Vagina (tissue), 2 donors: ENCODE measurements around the gene HSDL2.

Source experiments
- CTCF ChIP-seq, 3 experiments: fragments of 450-650 bp in 2 of 3; fragments of 200-600 bp in 1 of 3; sonication (generic) in 1 of 3; IDR thresholded peaks; one replicate each; pipeline ENCODE4 v1.5.1; 2017 to 2019; ENCODE audit warnings: antibody characterized with exemption in 3 of 3, mild to moderate bottlenecking in 2 of 3, moderate library complexity in 2 of 3
- POLR2A ChIP-seq, 2 donors: fragments of 450-650 bp; IDR thresholded peaks; one replicate each; pipeline ENCODE4 v1.6.1; 2017; ENCODE audit warnings: antibody characterized with exemption in 2 of 2, mild to moderate bottlenecking in 2 of 2, moderate library complexity in 2 of 2
- POLR2AphosphoS5 ChIP-seq, 2 donors: sonication (generic); formaldehyde crosslinking; IDR thresholded peaks; one replicate each; pipeline ENCODE4 v1.9.0; 2017; ENCODE audit warnings: antibody characterized with exemption in 2 of 2, mild to moderate bottlenecking in 2 of 2, low read depth in 1 of 2; ENCODE audit not compliant: insufficient read depth in 1 of 2

- TF ChIP-seq POLR2AphosphoS5 (IDR thresholded peaks at IDR 0.05; ENCODE audit: insufficient read depth in 1 of 2, low read depth in 1 of 2) (no peak), POLR2A (IDR thresholded peaks at IDR 0.05) (no peak), CTCF (IDR thresholded peaks at IDR 0.05) (no peak)
Observed at GRCh38 chr9:112377087-112377486, 2.8 kb upstream of the HSDL2 start.
